Mucosa of descending colon (tissue), 3 donors: Measurements from ENCODE around the gene SORCS1. TPM values are rescaled to one million over a fixed set of nuclear protein-coding genes. Genes with fewer than 3 reads are reported as not detected.
A peak's percentile ranks its signal among the peaks of the same experiment; 100 is the strongest.

Experiments used
- ATAC-seq: fragments of 200-7000 bp; cut with Tn5 transposase; one replicate; pipeline ENCODE4 v1.9.1; 2020; ENCODE audit warnings: mild to moderate bottlenecking, moderate library complexity
- DNase-seq, 3 donors: peaks; one replicate each; pipeline ENCODE4 v3.0.0-alpha.2; 2020
- H3K36me3 ChIP-seq: fragments of 200-600 bp; one replicate; pipeline ENCODE4 v1.8.0; 2021; ENCODE audit warnings: low read depth, mild to moderate bottlenecking
- H3K4me1 ChIP-seq: fragments of 200-600 bp; one replicate; pipeline ENCODE4 v1.8.0; 2021; ENCODE audit warnings: low read depth, mild to moderate bottlenecking
- H3K4me3 ChIP-seq: fragments of 200-600 bp; one replicate; pipeline ENCODE4 v1.8.0; 2021; ENCODE audit warnings: mild to moderate bottlenecking
- H3K9me3 ChIP-seq: fragments of 200-600 bp; one replicate; pipeline ENCODE4 v1.8.0; 2021; ENCODE audit warnings: mild to moderate bottlenecking
- intact Hi-C, 2 donors: fragments of 100-400 bp; cut with DNase I in 1 of 2; cut with micrococcal nuclease in 1 of 2; formaldehyde crosslinking; loops; one replicate each; pipeline versions ENCODE4 v1.11.0 to v1.11.1; 2022; cut with DNase I, micrococcal nuclease
- total RNA-seq, 3 donors: library from RNA; stranded (reverse); fragmentation: NEBNext Ultra II Directional in 2 of 3; extraction: Animal tissue kit (Norgen Biotek cat#: 25700) in 2 of 3; gene quantifications; one replicate each; pipeline versions ENCODE4 v1.2.1 to v1.2.4, GENCODE V29; 2021 to 2023
- TF ChIP-seq, protein P1 (sequence below): fragments of 200-600 bp; IDR thresholded peaks from one replicate; pipeline ENCODE4 v1.8.0; 2022; ENCODE audit warnings: antibody characterized with exemption, mild to moderate bottlenecking
- donor health status: DM: no; HTN: no; CAD: no; lungs with moderate emphysema.
- donor health status: DM: no; HTN: no; CAD: no.
- donor health status: DM: no; HTN: yes; CAD: no.

The SORCS1 gene
- total RNA-seq, 3 donors from 2014 or later: 0.80 to 13.2 (median 0.93) TPM

DNA sequence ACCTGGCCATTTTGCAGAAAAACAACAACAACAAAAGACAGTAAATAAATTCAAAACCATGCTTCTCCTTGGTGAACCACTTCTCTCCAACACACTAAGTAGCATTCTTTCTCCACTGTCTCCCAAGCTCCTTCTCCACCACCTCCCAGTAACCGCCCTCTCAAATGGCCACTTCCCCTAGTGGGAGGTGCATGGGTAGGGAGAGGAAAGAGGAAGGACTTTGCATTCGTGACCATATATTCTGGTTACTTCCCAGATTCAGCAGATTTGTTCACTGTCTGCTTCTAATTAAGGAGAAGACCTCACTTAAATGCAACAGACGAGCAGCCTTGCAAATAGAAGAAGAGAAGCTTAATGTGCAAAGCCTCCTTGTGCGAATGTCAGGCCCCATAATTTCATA, 166.8 kb downstream of the SORCS1 start:
- peak; percentile 43 for ATAC-seq
- H3K4me1 ChIP-seq: no peaks in the 10 kb centered on the region
- H3K9me3 ChIP-seq: no peaks in the 10 kb centered on the region
- TF ChIP-seq, protein P1, sequence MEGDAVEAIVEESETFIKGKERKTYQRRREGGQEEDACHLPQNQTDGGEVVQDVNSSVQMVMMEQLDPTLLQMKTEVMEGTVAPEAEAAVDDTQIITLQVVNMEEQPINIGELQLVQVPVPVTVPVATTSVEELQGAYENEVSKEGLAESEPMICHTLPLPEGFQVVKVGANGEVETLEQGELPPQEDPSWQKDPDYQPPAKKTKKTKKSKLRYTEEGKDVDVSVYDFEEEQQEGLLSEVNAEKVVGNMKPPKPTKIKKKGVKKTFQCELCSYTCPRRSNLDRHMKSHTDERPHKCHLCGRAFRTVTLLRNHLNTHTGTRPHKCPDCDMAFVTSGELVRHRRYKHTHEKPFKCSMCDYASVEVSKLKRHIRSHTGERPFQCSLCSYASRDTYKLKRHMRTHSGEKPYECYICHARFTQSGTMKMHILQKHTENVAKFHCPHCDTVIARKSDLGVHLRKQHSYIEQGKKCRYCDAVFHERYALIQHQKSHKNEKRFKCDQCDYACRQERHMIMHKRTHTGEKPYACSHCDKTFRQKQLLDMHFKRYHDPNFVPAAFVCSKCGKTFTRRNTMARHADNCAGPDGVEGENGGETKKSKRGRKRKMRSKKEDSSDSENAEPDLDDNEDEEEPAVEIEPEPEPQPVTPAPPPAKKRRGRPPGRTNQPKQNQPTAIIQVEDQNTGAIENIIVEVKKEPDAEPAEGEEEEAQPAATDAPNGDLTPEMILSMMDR: no peak
- H3K36me3 ChIP-seq: no peaks in the 10 kb centered on the region
- H3K4me3 ChIP-seq: no peak overlapping the region
- peak in 1 of 3 donors; percentile 14 for DNase-seq
- intact Hi-C loops: no loop called here

DNA sequence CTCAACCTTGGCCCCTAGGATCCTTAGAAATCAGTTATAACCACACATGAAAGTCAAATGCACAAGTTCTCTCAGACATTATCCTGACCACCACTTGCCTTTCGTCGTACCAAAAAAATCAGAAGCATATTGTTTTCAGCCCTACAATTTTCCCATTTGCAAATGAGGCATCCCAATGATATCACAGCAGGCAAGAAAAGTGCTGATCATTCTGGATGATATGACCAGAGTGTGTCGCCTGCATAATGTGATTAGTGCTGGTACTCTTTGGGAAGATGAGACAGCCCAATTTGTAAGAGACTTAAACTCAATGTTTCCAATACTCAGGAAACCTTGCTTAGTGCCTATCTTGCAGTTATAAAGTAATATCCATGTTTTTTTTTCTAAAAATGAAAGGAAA, 168.0 kb downstream of the SORCS1 start:
- intact Hi-C loops: no loop called here
- DNase-seq: no peak
- TF ChIP-seq, protein P1: no peak
- H3K36me3 ChIP-seq: no peaks in the 10 kb centered on the region
- no peaks in the 10 kb centered on the region for H3K4me1 ChIP-seq
- ATAC-seq: no peak
- H3K4me3 ChIP-seq: no peak overlapping the region
- H3K9me3 ChIP-seq: no peaks in the 10 kb centered on the region

DNA sequence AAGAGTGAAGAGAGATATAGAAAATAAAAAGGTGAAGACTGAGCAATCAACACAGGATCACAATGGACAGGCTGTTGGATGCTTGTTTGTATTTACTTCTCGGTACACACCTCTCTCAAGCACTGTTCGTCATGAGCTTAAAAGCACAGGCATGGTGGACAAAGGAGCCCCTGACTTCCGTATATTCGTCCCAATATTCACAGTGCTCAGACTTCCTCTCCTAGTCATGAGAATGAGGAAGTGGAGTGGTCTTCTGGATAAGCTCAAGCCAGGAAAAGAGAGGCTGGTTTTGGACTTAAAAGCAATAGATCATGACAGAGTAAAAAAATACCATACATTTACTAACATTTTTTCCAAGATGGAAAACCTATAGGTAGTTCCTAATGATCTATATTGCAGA, 172.5 kb downstream of the SORCS1 start:
- TF ChIP-seq, protein P1: no peak
- no peak for DNase-seq
- Histone ChIP-seq H3K36me3 (no peaks in the 10 kb centered on the region), H3K9me3 (no peaks in the 10 kb centered on the region), H3K4me3 (no peak overlapping the region), H3K4me1 (no peaks in the 10 kb centered on the region)
- ATAC-seq: no peak
- intact Hi-C loops: no loop called here

DNA sequence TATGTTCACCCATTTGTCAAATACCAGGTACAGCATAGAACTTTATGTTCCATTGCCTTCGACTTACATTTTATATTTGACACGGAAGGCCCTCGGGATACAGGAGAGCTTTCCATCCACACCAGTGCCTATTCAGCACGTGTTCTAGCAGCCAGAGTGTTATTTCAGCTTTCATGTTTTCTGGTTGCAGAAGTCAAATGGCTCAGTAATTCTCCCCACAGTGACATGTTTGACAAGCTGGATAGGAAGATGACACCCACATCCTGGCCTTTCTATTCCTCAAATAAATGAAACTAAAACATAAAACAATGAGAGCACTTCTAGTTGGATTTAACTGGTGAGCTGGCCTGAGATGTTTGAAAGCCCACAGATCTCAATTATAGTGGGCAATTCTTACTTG, 173.4 kb downstream of the SORCS1 start:
- Histone ChIP-seq H3K4me1 (no peaks in the 10 kb centered on the region), H3K4me3 (no peak overlapping the region), H3K9me3 (no peaks in the 10 kb centered on the region), H3K36me3 (no peaks in the 10 kb centered on the region)
- TF ChIP-seq, protein P1: no peak
- no peak for DNase-seq
- ATAC-seq: no peak
- intact Hi-C loops: no loop called here

DNA sequence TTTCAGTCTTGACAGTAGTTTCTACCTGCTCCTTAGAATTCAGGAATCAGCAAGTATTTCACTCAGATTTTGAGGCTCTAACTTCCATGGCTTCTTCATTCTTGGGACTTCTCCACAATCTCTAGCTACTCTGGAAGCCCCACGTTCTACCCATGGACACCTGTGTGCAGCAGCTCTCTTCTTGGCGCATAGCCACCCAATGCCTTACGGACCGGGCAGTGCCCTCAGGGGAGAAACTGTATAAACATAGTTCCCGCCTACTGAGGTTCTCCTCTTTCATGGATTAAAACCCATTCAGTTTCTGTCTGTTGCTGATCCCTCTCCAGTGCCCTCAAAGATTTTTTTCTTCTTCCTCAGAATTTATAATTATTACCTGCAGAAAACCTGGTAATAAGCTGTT, 177.1 kb downstream of the SORCS1 start:
- TF ChIP-seq, protein P1: no peak
- no peak for ATAC-seq
- Histone ChIP-seq H3K9me3 (no peaks in the 10 kb centered on the region), H3K4me3 (no peak overlapping the region), H3K36me3 (no peaks in the 10 kb centered on the region), H3K4me1 (no peaks in the 10 kb centered on the region)
- intact Hi-C loops: no loop called here
- no peak for DNase-seq

DNA sequence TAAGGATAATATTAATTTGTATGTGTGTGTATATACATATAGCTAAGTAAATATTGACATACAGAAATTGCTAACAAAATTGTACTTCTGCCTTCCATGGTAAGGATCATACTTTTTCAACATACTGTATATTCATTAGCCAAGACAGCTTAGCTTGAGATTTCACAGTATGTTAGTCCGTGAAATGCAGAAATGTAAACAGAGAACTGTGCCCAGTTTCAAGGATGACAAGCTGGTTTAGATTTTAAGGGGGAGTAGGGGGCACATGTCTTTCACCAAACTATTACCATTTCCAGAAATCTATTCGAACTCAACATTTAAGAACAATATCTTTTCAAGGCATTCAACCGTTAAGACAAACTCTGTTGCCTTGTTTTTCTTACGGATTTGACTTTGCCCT, 182.2 kb downstream of the SORCS1 start:
- Histone ChIP-seq H3K9me3 (no peaks in the 10 kb centered on the region), H3K4me1 (no peaks in the 10 kb centered on the region), H3K4me3 (no peak overlapping the region), H3K36me3 (no peaks in the 10 kb centered on the region)
- TF ChIP-seq, protein P1: no peak
- no peak for ATAC-seq
- intact Hi-C loops: no loop called here
- DNase-seq: no peak
